ENCODE measurements around the gene ROR1.
A peak's percentile ranks its signal among the peaks of the same experiment; 100 is the strongest.

Gene ROR1

GRCh38 chr1:64124704-64125440 lies 351.1 kb downstream of the ROR1 start:
- no peak for DNase-seq (ENCODE audit: low read depth in 2 of 2)
- H3K4me3 ChIP-seq (replicated peaks in 1 of 2; ENCODE audit: low read depth in 2 of 2, low read length in 2 of 2) = no peak overlapping the region
- no peak for TF ChIP-seq CTCF (IDR thresholded peaks at IDR 0.05; ENCODE audit: low read depth, low read length)

GRCh38 chr1:64126581-64126980 lies 352.8 kb downstream of the ROR1 start:
- no peak for DNase-seq (ENCODE audit: low read depth in 2 of 2)
- no peak overlapping the region for H3K4me3 ChIP-seq (replicated peaks in 1 of 2; ENCODE audit: low read depth in 2 of 2, low read length in 2 of 2)
- TF ChIP-seq CTCF (IDR thresholded peaks at IDR 0.05; ENCODE audit: low read depth, low read length) = no peak

- TF ChIP-seq CTCF (IDR thresholded peaks at IDR 0.05; ENCODE audit: low read depth, low read length) = no peak
- no peak overlapping the region for H3K4me3 ChIP-seq (replicated peaks in 1 of 2; ENCODE audit: low read depth in 2 of 2, low read length in 2 of 2)
- DNase-seq (ENCODE audit: low read depth in 2 of 2) = no peak
Measured at GRCh38 chr1:64127297-64127696, 353.5 kb downstream of the ROR1 start.

- no peak for TF ChIP-seq CTCF (IDR thresholded peaks at IDR 0.05; ENCODE audit: low read depth, low read length)
- no peak overlapping the region for H3K4me3 ChIP-seq (replicated peaks in 1 of 2; ENCODE audit: low read depth in 2 of 2, low read length in 2 of 2)
- peak in 1 of 2 donors; percentile 31 for DNase-seq (ENCODE audit: low read depth in 2 of 2)
Measured at GRCh38 chr1:64129701-64130100, 355.9 kb downstream of the ROR1 start.

GRCh38 chr1:64131155-64131554 lies 357.3 kb downstream of the ROR1 start:
- no peak for DNase-seq (ENCODE audit: low read depth in 2 of 2)
- TF ChIP-seq CTCF (IDR thresholded peaks at IDR 0.05; ENCODE audit: low read depth, low read length) = no peak
- H3K4me3 ChIP-seq (replicated peaks in 1 of 2; ENCODE audit: low read depth in 2 of 2, low read length in 2 of 2) = no peak overlapping the region

GRCh38 chr1:64133036-64133435 lies 359.2 kb downstream of the ROR1 start:
- no peak overlapping the region for H3K4me3 ChIP-seq (replicated peaks in 1 of 2; ENCODE audit: low read depth in 2 of 2, low read length in 2 of 2)
- no peak for TF ChIP-seq CTCF (IDR thresholded peaks at IDR 0.05; ENCODE audit: low read depth, low read length)
- peak; percentile 82 to 91 for DNase-seq (ENCODE audit: low read depth in 2 of 2)
